Measurements from ENCODE around the gene RFFL.

DNA sequence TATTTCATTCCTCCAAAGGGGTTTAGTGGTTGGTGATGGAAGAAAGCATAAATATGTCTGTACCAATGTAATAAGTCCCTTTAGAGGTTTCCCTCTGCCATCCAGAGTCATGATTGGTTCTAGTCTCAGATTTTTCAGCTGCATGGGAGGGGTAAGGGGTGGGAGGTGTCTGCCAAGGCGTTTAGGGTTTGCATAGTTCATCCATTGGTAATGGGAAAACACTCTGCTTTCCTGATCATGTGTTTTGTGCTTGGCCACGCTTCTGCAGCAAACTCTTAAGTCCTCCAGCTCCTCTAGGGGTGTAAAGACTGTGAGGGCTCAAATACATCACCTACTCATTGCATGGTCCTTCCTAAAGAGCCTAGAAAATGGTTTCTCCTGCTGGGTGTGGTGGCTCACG is 53.4 kb downstream of the RFFL start:
- TF ChIP-seq, protein P1, sequence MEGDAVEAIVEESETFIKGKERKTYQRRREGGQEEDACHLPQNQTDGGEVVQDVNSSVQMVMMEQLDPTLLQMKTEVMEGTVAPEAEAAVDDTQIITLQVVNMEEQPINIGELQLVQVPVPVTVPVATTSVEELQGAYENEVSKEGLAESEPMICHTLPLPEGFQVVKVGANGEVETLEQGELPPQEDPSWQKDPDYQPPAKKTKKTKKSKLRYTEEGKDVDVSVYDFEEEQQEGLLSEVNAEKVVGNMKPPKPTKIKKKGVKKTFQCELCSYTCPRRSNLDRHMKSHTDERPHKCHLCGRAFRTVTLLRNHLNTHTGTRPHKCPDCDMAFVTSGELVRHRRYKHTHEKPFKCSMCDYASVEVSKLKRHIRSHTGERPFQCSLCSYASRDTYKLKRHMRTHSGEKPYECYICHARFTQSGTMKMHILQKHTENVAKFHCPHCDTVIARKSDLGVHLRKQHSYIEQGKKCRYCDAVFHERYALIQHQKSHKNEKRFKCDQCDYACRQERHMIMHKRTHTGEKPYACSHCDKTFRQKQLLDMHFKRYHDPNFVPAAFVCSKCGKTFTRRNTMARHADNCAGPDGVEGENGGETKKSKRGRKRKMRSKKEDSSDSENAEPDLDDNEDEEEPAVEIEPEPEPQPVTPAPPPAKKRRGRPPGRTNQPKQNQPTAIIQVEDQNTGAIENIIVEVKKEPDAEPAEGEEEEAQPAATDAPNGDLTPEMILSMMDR (IDR thresholded peaks at IDR 0.05) = no peak
- no peak for TF ChIP-seq POLR2A (IDR thresholded peaks at IDR 0.05)
